HCT116 (cell line): Measurements from ENCODE around the gene AK3. TPM values are rescaled to one million over a fixed set of nuclear protein-coding genes. Genes with fewer than 3 reads are reported as not detected.

Experiments
- ATAC-seq: fragments of 200-7000 bp; cut with Tn5 transposase; 2 replicates; pipeline ENCODE4 v1.9.1; 2020; ENCODE audit warnings: mild to moderate bottlenecking, moderate library complexity
- BruUV-seq: library from RNA; stranded (reverse); fragments of 400-500 nt; replicated peaks from 2 replicates; lab custom pipeline; 2021; lab: Mats Ljungman, UMichigan
- CTCF ChIA-PET: fragments of 300-600 bp; sonication (Branson Sonifier 250); formaldehyde crosslinking; loops from one replicate; lab custom pipeline; 2021; ENCODE audit warnings: antibody characterized with exemption; lab: Charles Lee
- POLR2A ChIA-PET: fragments of 300-600, 350-600 bp; sonication (Branson Sonifier 250); formaldehyde crosslinking; loops from one replicate; lab custom pipeline; 2021; ENCODE audit warnings: antibody characterized with exemption; lab: Charles Lee
- RAD21 ChIA-PET, 2 experiments: fragments of 300-600 bp; sonication (Branson Sonifier 250); formaldehyde crosslinking; loops; one replicate each; lab custom pipeline; 2023; ENCODE audit warnings: low total read pairs in 2 of 2; ENCODE audit not compliant: uncharacterized antibody in 2 of 2, unreplicated experiment in 2 of 2, low non-redundant PET in 1 of 2; lab: Charles Lee
- DNase-seq: peaks from one replicate; pipeline ENCODE4 v3.0.0-alpha.2; 2010; ENCODE audit warnings: low read depth, low spot score
- H2AFZ ChIP-seq: fragments of 200-600 bp; shearing (Covaris generic), sonication (generic); 2 replicates; pipeline ENCODE4 v1.6.1; 2017; ENCODE audit warnings: low read depth, mixed run types, mixed read lengths, antibody characterized with exemption, low read length; ENCODE audit not compliant: poor library complexity, severe bottlenecking
- H3K27ac ChIP-seq: 2 replicates; pipeline ENCODE4 v1.5.1; 2012; ENCODE audit warnings: low read depth, low read length
- H3K27me3 ChIP-seq: fragments of 200-600 bp; sonication (generic); 2 replicates; pipeline ENCODE4 v1.6.1; 2016; ENCODE audit warnings: mixed run types, low read length, mixed read lengths; ENCODE audit not compliant: insufficient read depth
- H3K36me3 ChIP-seq, 2 experiments: fragments of 200-500 bp in 1 of 2; fragments of 200-600 bp in 1 of 2; sonication (Bioruptor generic) in 1 of 2; sonication (generic) in 1 of 2; 2 replicates each; pipeline versions ENCODE4 v1.5.1 to v1.6.1; 2014 to 2016; ENCODE audit warnings: low read length in 2 of 2, inconsistent platforms in 1 of 2, mixed read lengths in 1 of 2, mixed run types in 1 of 2; ENCODE audit not compliant: insufficient read depth in 2 of 2, control insufficient read depth in 1 of 2
- H3K4me1 ChIP-seq, 2 experiments: fragments of 200-600 bp in 1 of 2; sonication (generic) in 1 of 2; 2 replicates each; pipeline versions ENCODE4 v1.5.1 to v1.6.1; 2012 to 2017; ENCODE audit warnings: low read length in 2 of 2, inconsistent platforms in 1 of 2, mild to moderate bottlenecking in 1 of 2, mixed read lengths in 1 of 2, mixed run types in 1 of 2, moderate library complexity in 1 of 2; ENCODE audit not compliant: insufficient read depth in 2 of 2, control insufficient read depth in 1 of 2
- H3K4me2 ChIP-seq: fragments of 200-600 bp; sonication (generic); 2 replicates; pipeline ENCODE4 v1.6.1; 2017; ENCODE audit warnings: mixed run types, low read length, mixed read lengths
- H3K4me3 ChIP-seq, 2 experiments: fragments of 200-600 bp in 1 of 2; sonication (generic) in 1 of 2; replicated peaks in 1 of 2; 2 replicates each; pipeline ENCODE4 v1.5.1; 2011 to 2016; ENCODE audit warnings: low read length in 2 of 2, control low read depth in 1 of 2, low read depth in 1 of 2, mild to moderate bottlenecking in 1 of 2, mixed read lengths in 1 of 2, mixed run types in 1 of 2
- H3K79me2 ChIP-seq: fragments of 200-600 bp; sonication (generic); 2 replicates; pipeline ENCODE4 v1.6.1; 2017; ENCODE audit warnings: mild to moderate bottlenecking, mixed run types, low read length, moderate library complexity, mixed read lengths; ENCODE audit not compliant: insufficient read depth
- H3K9ac ChIP-seq: fragments of 200-600 bp; sonication (generic); 2 replicates; pipeline ENCODE4 v1.6.1; 2016; ENCODE audit warnings: low read length, mixed read lengths
- H3K9me2 ChIP-seq: fragments of 200-600 bp; sonication (generic), shearing (Covaris generic); 2 replicates; pipeline ENCODE4 v1.6.1; 2017; ENCODE audit warnings: mixed run types, mild to moderate bottlenecking, moderate library complexity; ENCODE audit not compliant: insufficient read depth
- H3K9me3 ChIP-seq, 2 experiments: fragments of 200-500 bp in 1 of 2; fragments of 200-600 bp in 1 of 2; sonication (Bioruptor generic) in 1 of 2; sonication (generic) in 1 of 2; 2 replicates each; pipeline ENCODE4 v1.6.1; 2014 to 2017; ENCODE audit warnings: low read length in 2 of 2, mixed read lengths in 2 of 2, inconsistent platforms in 1 of 2, low read depth in 1 of 2, mild to moderate bottlenecking in 1 of 2, mixed run types in 1 of 2, moderate library complexity in 1 of 2; ENCODE audit not compliant: control insufficient read depth in 1 of 2, insufficient read depth in 1 of 2
- H4K20me1 ChIP-seq: fragments of 200-600 bp; sonication (generic), shearing (Covaris generic); 2 replicates; pipeline ENCODE4 v1.6.1; 2017; ENCODE audit warnings: mixed run types, mild to moderate bottlenecking, moderate library complexity; ENCODE audit not compliant: insufficient read depth
- CBX3 ChIP-seq: IDR thresholded peaks from 2 replicates; pipeline ENCODE4 v1.6.1; 2012; ENCODE audit warnings: low read depth
- CEBPB ChIP-seq: IDR thresholded peaks from 2 replicates; pipeline ENCODE4 v1.6.1; 2012; ENCODE audit warnings: low read depth
- CTCF ChIP-seq, 3 experiments: fragments of 200-600 bp in 1 of 3; sonication (generic) in 1 of 3; IDR thresholded peaks in 2 of 3; conservative IDR thresholded peaks in 1 of 3; 2 replicates each; pipeline ENCODE4 v1.5.1; 2012 to 2017; ENCODE audit warnings: low read depth in 2 of 3, low read length in 2 of 3, antibody characterized with exemption in 1 of 3, borderline replicate concordance in 1 of 3, control low read depth in 1 of 3, mild to moderate bottlenecking in 1 of 3, mixed read lengths in 1 of 3, mixed run types in 1 of 3, moderate library complexity in 1 of 3; ENCODE audit not compliant: insufficient read depth in 1 of 3
- EGR1 ChIP-seq: IDR thresholded peaks from 2 replicates; pipeline ENCODE4 v1.6.1; 2012; ENCODE audit warnings: low read depth
- ELF1 ChIP-seq: IDR thresholded peaks from 2 replicates; pipeline ENCODE4 v1.6.1; 2012; ENCODE audit warnings: low read depth, borderline replicate concordance
- EZH2 ChIP-seq: fragments of 200-600 bp; sonication (generic); IDR thresholded peaks from 2 replicates; pipeline ENCODE4 v1.6.1; 2017; ENCODE audit warnings: antibody characterized with exemption, mixed run types
- FOSL1 ChIP-seq: IDR thresholded peaks from 2 replicates; pipeline ENCODE4 v1.6.1; 2012; ENCODE audit warnings: low read depth
- MAX ChIP-seq: IDR thresholded peaks from 2 replicates; pipeline ENCODE4 v1.6.1; 2012
- POLR2AphosphoS5 ChIP-seq: IDR thresholded peaks from 2 replicates; pipeline ENCODE4 v1.6.1; 2011; ENCODE audit warnings: mild to moderate bottlenecking, low read depth, low read length, moderate library complexity
- REST ChIP-seq: IDR thresholded peaks from 2 replicates; pipeline ENCODE4 v1.6.1; 2012; ENCODE audit warnings: low read depth
- SIN3A ChIP-seq: IDR thresholded peaks from 2 replicates; pipeline ENCODE4 v1.6.1; 2012; ENCODE audit warnings: low read depth
- SP1 ChIP-seq: IDR thresholded peaks from 2 replicates; pipeline ENCODE4 v1.6.1; 2012; ENCODE audit warnings: low read depth
- TCF7L2 ChIP-seq: IDR thresholded peaks from 2 replicates; pipeline ENCODE4 v1.7.0; 2011; ENCODE audit warnings: borderline replicate concordance, inconsistent platforms; ENCODE audit not compliant: insufficient read depth, insufficient read length; ENCODE audit errors: extremely low read depth
- ZBTB33 ChIP-seq: IDR thresholded peaks from 2 replicates; pipeline ENCODE4 v1.6.1; 2011; ENCODE audit warnings: mild to moderate bottlenecking, low read length, moderate library complexity; ENCODE audit not compliant: insufficient replicate concordance; ENCODE audit errors: extremely low read depth
- ZFX ChIP-seq: fragments of 450-650 bp; IDR thresholded peaks from 2 replicates; pipeline ENCODE4 v1.6.1; 2017
- intact Hi-C: fragments of 100-400 bp; cut with micrococcal nuclease; formaldehyde crosslinking; loops from 2 replicates; pipeline ENCODE4 v1.10.0; 2022
- total RNA-seq: library from RNA; stranded (reverse); gene quantifications from one replicate; pipeline ENCODE4 v1.2.1, GENCODE V29; 2021; ENCODE audit not compliant: unreplicated experiment

The AK3 gene
- total RNA-seq, 1 experiment from 2014 or later, result 43.0 TPM

- no peaks in the 10 kb centered on the region for H4K20me1 ChIP-seq
- no peak for DNase-seq
- ChIA-PET POLR2A (no interaction called here), RAD21 (no interaction called here)
- no peaks in the 10 kb centered on the region for H3K9me2 ChIP-seq
- H3K4me2 ChIP-seq, result no peak overlapping the region
- no peak overlapping the region for H3K9ac ChIP-seq
- no peak overlapping the region for H3K4me3 ChIP-seq
- H3K9me3 ChIP-seq, result no peaks in the 10 kb centered on the region
- H2AFZ ChIP-seq, result no peak overlapping the region
- H3K27me3 ChIP-seq, result no peaks in the 10 kb centered on the region
- ATAC-seq, result no peak
- no peak for TF ChIP-seq ELF1
- no peak for TF ChIP-seq SP1
- no peak for TF ChIP-seq ZBTB33
- TF ChIP-seq FOSL1, result no peak
- no peak for TF ChIP-seq CEBPB
- TF ChIP-seq ZFX, result no peak
- no peak for TF ChIP-seq CBX3
- TF ChIP-seq EGR1, result no peak
- TF ChIP-seq SIN3A, result no peak
- no peak for TF ChIP-seq EZH2
- no peak for TF ChIP-seq MAX
- TF ChIP-seq CTCF (IDR thresholded peaks at IDR 0.05 in 2 of 3, conservative IDR thresholded peaks at IDR 0.05 in 1 of 3; ENCODE audit: borderline replicate concordance in 1 of 3, insufficient read depth in 1 of 3, low read depth in 2 of 3, low read length in 2 of 3), result no peak
- no peak for TF ChIP-seq REST
- no peak for TF ChIP-seq POLR2AphosphoS5
- TF ChIP-seq TCF7L2, result no peak
- TF ChIP-seq, all 23 proteins: peak for 0
- intact Hi-C loops, result loop anchor here (5.0 kb wide), 1 partner anchor 663 kb away; no protein-coding TSS in a partner anchor
- no TSS peak for BruUV-seq
- Histone ChIP-seq H3K36me3 (no peaks in the 10 kb centered on the region), H3K79me2 (no peaks in the 10 kb centered on the region), H3K4me1 (peaks cover 0 to 18% of the 10 kb centered on the region in 2 experiments; a peak in 3 of 4 replicates), H3K27ac (no peak overlapping the region)
- CTCF ChIA-PET, result no interaction called here
Measured at GRCh38 chr9:4764033-4764432, 23.0 kb upstream of the AK3 start.
